Measurements from ENCODE around the gene SLC16A10.

SLC16A10 gene

DNA sequence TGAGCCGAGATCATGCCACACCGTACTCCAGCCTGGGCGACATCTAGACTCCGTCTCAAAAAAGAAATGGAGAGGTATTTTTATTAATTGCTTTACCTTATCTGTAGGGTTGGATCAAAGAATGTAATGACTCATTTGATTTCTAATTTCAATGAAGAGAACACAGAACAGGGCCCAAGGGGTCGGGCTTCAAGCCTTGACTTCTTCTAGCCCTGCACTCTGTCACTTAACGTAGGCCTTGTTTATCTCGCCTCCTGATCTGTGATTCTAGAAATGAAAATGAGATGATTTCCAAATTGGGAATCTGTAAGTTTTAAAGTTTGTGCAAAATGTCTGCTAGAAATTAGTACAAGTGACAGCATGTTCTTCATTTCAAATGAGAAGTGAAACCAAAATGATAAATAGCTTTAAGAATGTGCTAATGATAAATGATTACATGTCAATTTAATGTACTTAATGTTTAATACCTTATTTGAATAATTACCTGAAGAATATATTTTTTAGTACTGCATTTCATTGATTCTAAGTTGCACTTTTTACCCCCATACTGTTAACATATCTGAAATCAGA lies 180.5 kb downstream of the SLC16A10 start:
- TF ChIP-seq, protein P1, sequence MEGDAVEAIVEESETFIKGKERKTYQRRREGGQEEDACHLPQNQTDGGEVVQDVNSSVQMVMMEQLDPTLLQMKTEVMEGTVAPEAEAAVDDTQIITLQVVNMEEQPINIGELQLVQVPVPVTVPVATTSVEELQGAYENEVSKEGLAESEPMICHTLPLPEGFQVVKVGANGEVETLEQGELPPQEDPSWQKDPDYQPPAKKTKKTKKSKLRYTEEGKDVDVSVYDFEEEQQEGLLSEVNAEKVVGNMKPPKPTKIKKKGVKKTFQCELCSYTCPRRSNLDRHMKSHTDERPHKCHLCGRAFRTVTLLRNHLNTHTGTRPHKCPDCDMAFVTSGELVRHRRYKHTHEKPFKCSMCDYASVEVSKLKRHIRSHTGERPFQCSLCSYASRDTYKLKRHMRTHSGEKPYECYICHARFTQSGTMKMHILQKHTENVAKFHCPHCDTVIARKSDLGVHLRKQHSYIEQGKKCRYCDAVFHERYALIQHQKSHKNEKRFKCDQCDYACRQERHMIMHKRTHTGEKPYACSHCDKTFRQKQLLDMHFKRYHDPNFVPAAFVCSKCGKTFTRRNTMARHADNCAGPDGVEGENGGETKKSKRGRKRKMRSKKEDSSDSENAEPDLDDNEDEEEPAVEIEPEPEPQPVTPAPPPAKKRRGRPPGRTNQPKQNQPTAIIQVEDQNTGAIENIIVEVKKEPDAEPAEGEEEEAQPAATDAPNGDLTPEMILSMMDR (conservative IDR thresholded peaks at IDR 0.05; ENCODE audit: low read depth, low read length): no peak
- Histone ChIP-seq H3K9ac (no peak overlapping the region), H3K36me3 (ENCODE audit: insufficient read depth) (no peaks in the 10 kb centered on the region), H4K20me1 (ENCODE audit: insufficient read depth) (no peaks in the 10 kb centered on the region), H3K27ac (no peak overlapping the region), H3K4me3 (IDR thresholded peaks at IDR 0.05; ENCODE audit: insufficient read depth, low read depth, low read length) (no peak overlapping the region), H3K4me2 (no peak overlapping the region), H2AFZ (ENCODE audit: low read depth) (no peak overlapping the region), H3K4me1 (ENCODE audit: low read depth, poor library complexity, severe bottlenecking) (no peaks in the 10 kb centered on the region), H3K79me2 (ENCODE audit: insufficient read depth, low read depth) (no peaks in the 10 kb centered on the region), H3K27me3 (ENCODE audit: insufficient read depth, low read depth) (no peaks in the 10 kb centered on the region)

GRCh38 chr6:111269401-111269970 lies 182.2 kb downstream of the SLC16A10 start:
- Histone ChIP-seq H3K27ac (no peak overlapping the region), H3K4me2 (no peak overlapping the region), H3K4me3 (IDR thresholded peaks at IDR 0.05; ENCODE audit: insufficient read depth, low read depth, low read length) (no peak overlapping the region), H3K4me1 (ENCODE audit: low read depth, poor library complexity, severe bottlenecking) (no peaks in the 10 kb centered on the region), H3K27me3 (ENCODE audit: insufficient read depth, low read depth) (no peaks in the 10 kb centered on the region), H2AFZ (ENCODE audit: low read depth) (no peak overlapping the region), H3K79me2 (ENCODE audit: insufficient read depth, low read depth) (no peaks in the 10 kb centered on the region), H3K9ac (no peak overlapping the region), H3K36me3 (ENCODE audit: insufficient read depth) (no peaks in the 10 kb centered on the region), H4K20me1 (ENCODE audit: insufficient read depth) (no peaks in the 10 kb centered on the region)
- TF ChIP-seq, protein P1 (conservative IDR thresholded peaks at IDR 0.05; ENCODE audit: low read depth, low read length): no peak

- TF ChIP-seq, protein P1 (conservative IDR thresholded peaks at IDR 0.05; ENCODE audit: low read depth, low read length): no peak
- H3K79me2 ChIP-seq (ENCODE audit: insufficient read depth, low read depth): no peaks in the 10 kb centered on the region
Observed at GRCh38 chr6:111270121-111270520, 182.8 kb downstream of the SLC16A10 start.

GRCh38 chr6:111274593-111275217 lies 187.4 kb downstream of the SLC16A10 start:
- TF ChIP-seq, protein P1 (conservative IDR thresholded peaks at IDR 0.05; ENCODE audit: low read depth, low read length): no peak
- no peak overlapping the region for H3K27ac ChIP-seq
- no peak overlapping the region for H3K4me3 ChIP-seq (IDR thresholded peaks at IDR 0.05; ENCODE audit: insufficient read depth, low read depth, low read length)
- H3K4me2 ChIP-seq: no peak overlapping the region
- no peak overlapping the region for H3K9ac ChIP-seq
- no peaks in the 10 kb centered on the region for H3K36me3 ChIP-seq (ENCODE audit: insufficient read depth)
- H3K27me3 ChIP-seq (ENCODE audit: insufficient read depth, low read depth): no peaks in the 10 kb centered on the region
- H4K20me1 ChIP-seq (ENCODE audit: insufficient read depth): no peaks in the 10 kb centered on the region
- H3K79me2 ChIP-seq (ENCODE audit: insufficient read depth, low read depth): no peaks in the 10 kb centered on the region
- H3K4me1 ChIP-seq (ENCODE audit: low read depth, poor library complexity, severe bottlenecking): no peaks in the 10 kb centered on the region
- H2AFZ ChIP-seq (ENCODE audit: low read depth): no peak overlapping the region

More at GRCh38 chr6:111270121-111270520, 182.8 kb downstream of the SLC16A10 start:
- no peak overlapping the region for H2AFZ ChIP-seq (ENCODE audit: low read depth)
- H3K4me3 ChIP-seq (IDR thresholded peaks at IDR 0.05; ENCODE audit: insufficient read depth, low read depth, low read length): no peak overlapping the region
- H3K4me2 ChIP-seq: no peak overlapping the region
- no peak overlapping the region for H3K9ac ChIP-seq
- H4K20me1 ChIP-seq (ENCODE audit: insufficient read depth): no peaks in the 10 kb centered on the region
- H3K27ac ChIP-seq: no peak overlapping the region
- no peaks in the 10 kb centered on the region for H3K4me1 ChIP-seq (ENCODE audit: low read depth, poor library complexity, severe bottlenecking)
- no peaks in the 10 kb centered on the region for H3K27me3 ChIP-seq (ENCODE audit: insufficient read depth, low read depth)
- no peaks in the 10 kb centered on the region for H3K36me3 ChIP-seq (ENCODE audit: insufficient read depth)
